GM10847 (cell line): ENCODE results near the gene ZCCHC7.

Experiments used
- POLR2A ChIP-seq: IDR thresholded peaks from 2 replicates; pipeline ENCODE4 v1.6.1; 2011; ENCODE audit not compliant: insufficient read length; ENCODE audit errors: extremely low read depth

The ZCCHC7 gene

GRCh38 chr9:37218800-37219425 is 98.5 kb downstream of the ZCCHC7 start:
- no peak for TF ChIP-seq POLR2A

GRCh38 chr9:37220971-37221370 is 100.6 kb downstream of the ZCCHC7 start:
- no peak for TF ChIP-seq POLR2A

- no peak for TF ChIP-seq POLR2A
Observed at GRCh38 chr9:37221489-37222106, 101.2 kb downstream of the ZCCHC7 start.

- TF ChIP-seq POLR2A: no peak
Observed at GRCh38 chr9:37229455-37229854, 109.1 kb downstream of the ZCCHC7 start.

GRCh38 chr9:37229882-37230482 is 109.6 kb downstream of the ZCCHC7 start:
- TF ChIP-seq POLR2A: no peak

- no peak for TF ChIP-seq POLR2A
Observed at GRCh38 chr9:37236822-37237221, 116.4 kb downstream of the ZCCHC7 start.

GRCh38 chr9:37238122-37238521 is 117.7 kb downstream of the ZCCHC7 start:
- TF ChIP-seq POLR2A: no peak

GRCh38 chr9:37239224-37239859 is 119.0 kb downstream of the ZCCHC7 start:
- no peak for TF ChIP-seq POLR2A

- TF ChIP-seq POLR2A: no peak
Observed at GRCh38 chr9:37239921-37240320, 119.5 kb downstream of the ZCCHC7 start.

- TF ChIP-seq POLR2A: no peak
Observed at GRCh38 chr9:37241340-37241739, 121.0 kb downstream of the ZCCHC7 start.

- no peak for TF ChIP-seq POLR2A
Observed at GRCh38 chr9:37242089-37242488, 121.7 kb downstream of the ZCCHC7 start.

- TF ChIP-seq POLR2A: no peak
Observed at GRCh38 chr9:37243588-37244345, 123.4 kb downstream of the ZCCHC7 start.

- TF ChIP-seq POLR2A: no peak
Observed at GRCh38 chr9:37246826-37247225, 126.5 kb downstream of the ZCCHC7 start.

GRCh38 chr9:37248651-37249163 is 128.3 kb downstream of the ZCCHC7 start:
- TF ChIP-seq POLR2A: no peak

GRCh38 chr9:37251452-37251851 is 131.1 kb downstream of the ZCCHC7 start:
- TF ChIP-seq POLR2A: no peak
